ENCODE data around the gene SGPL1.

The SGPL1 gene

DNA sequence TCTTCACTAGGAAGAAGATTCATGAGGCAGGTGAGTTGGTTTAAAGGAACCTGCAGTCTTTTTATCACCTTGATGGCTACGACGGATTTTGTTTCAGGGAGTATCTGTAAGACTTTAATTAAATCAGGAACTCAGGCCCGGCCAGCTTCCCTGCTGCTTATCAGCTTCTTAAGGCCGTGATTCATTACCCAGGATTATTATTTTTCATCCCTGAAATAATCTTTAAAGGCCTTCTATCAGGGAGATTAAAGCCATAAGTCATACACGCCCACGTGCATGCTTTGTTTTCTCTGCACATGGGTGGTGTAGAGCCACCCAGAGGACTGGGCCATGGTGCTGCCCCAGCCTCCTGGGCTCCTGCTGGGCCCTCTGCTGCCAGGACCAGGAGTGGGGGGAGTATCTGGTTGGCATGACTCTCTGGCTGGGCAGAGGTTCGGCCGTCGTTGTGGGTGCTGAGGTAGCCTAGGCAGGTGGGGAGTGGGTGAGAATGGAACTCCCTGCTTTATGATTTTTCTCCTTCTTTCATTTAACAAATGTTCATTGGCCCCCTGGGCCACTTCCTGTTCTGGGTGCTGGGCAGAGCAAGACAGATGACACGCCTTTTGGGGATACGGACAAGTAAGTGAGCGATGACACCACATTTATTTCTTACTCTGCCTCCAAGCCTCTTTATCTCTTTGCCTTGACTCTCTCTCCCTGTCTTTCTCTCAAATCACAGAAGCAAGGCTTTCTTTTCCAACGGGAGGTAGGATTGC is 111.6 kb downstream of the SGPL1 start:
- no peak for DNase-seq

GRCh38 chr10:70928140-70928539 is 112.4 kb downstream of the SGPL1 start:
- DNase-seq = no peak

DNA sequence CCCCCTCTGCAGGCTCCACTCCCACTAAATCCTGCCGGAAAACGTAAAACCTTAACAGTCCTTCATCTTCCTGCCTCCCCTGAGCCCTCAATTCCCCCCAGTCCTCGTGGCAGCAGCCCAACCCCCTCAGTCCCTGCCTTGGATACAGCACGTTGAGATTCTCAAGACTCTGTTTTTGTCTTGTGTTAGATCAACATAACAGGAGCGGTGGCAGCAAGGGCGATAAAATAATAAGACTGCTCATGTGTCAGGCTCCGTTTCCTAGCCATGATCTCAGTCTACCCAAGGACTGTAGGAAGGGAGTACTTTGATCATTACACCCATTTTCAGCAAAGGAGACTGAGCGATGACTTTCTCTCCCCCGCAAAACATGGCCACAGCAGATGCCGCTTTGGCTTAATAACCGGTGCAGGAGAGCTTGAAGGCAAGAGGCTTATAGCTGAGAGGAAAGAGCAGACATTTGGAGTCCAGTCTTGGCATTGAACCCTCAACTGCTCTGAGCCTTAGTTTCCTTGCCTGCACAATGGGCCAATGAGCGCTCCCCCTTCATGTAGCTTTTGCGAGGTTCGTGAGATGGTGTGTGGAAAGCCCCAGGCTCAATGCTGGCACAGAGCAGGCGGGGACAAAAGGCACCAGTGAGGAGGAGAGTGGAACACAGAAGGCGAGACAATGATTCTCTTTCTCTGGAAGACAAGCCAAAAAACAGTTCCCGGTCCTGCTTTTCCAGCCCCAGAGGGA is 114.7 kb downstream of the SGPL1 start:
- no peak for DNase-seq

Measured in activated CD4-positive, alpha-beta T cell treated with anti-CD3 and anti-CD28 coated beads, Interleukin-2, amount 50 U/mL, for 1 hour (primary cell).